Hematopoietic multipotent progenitor cell treated with erythropoietin and hydrocortisone succinate and interleukin-3 and kit ligand, for 15 days (in vitro differentiated cells): ENCODE results near the gene FFAR1.

ENCODE experiments used
- DNase-seq: peaks from one replicate; pipeline ENCODE4 v3.0.0-alpha.2; 2015; ENCODE audit warnings: low spot score

Gene FFAR1

DNA sequence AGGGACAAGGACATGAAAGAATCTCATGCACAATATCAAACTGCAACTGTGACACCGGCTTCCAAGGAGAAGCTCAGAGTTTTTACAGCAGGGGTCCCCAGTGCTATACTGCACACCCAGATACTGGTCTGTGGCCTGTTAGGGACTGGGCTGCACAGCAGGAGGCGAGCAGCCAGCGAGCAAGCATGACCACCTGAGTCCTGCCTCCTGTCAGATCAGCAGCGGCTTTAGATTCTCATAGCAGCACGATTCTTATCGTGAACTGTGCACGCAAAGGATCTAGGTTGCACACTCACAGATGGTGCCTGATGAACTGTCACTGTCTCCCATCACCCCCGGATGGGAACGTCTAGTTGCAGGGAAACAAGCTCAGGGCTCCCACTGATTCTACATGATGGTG is 31.8 kb upstream of the FFAR1 start:
- no peak for DNase-seq

DNA sequence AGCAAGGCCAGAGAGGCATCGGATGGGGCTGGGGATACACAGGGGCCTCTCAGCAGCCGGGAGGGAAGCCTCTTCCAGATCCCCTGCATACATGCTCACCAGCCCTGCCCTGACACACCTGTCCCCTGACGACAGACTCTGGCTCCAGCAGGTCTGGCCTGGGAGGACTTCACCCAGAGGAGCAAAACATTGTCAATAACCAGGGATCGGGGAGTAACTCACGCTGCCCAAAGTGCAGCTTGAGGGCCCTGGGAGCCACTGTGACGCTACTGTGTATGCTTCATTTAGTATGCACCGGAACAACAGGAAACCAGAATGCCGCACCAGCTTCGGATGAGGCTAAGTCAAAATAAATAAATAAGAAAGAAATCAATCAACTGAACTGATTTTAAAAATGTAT is 31.1 kb upstream of the FFAR1 start:
- no peak for DNase-seq

DNA sequence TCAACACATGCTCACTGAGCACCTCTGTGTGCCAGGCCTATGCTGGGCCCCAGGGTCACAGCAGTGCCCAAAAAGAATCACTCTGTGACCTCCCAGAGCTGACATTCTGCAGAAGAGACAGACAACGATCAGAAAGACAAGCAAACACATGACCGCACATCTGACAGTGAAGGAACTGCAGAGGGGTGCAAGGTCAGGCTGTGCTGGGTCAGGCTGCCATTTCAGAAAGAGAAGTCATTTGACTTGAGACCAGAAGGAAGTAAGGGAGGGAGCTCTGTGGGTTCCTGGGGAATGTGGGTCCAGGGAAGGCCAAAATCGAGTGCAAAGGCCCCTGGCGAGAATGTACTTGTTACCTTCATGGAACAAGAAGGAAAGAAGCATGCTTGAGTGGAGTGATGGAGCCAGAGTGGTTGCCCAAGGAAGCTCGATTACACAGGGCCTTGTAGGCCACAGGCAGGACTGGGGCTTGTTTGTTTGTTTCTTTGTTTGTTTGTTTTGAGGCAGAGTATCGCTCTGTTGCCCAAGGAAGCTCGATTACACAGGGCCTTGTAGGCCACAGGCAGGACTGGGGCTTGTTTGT is 30.1 kb upstream of the FFAR1 start:
- no peak for DNase-seq

DNA sequence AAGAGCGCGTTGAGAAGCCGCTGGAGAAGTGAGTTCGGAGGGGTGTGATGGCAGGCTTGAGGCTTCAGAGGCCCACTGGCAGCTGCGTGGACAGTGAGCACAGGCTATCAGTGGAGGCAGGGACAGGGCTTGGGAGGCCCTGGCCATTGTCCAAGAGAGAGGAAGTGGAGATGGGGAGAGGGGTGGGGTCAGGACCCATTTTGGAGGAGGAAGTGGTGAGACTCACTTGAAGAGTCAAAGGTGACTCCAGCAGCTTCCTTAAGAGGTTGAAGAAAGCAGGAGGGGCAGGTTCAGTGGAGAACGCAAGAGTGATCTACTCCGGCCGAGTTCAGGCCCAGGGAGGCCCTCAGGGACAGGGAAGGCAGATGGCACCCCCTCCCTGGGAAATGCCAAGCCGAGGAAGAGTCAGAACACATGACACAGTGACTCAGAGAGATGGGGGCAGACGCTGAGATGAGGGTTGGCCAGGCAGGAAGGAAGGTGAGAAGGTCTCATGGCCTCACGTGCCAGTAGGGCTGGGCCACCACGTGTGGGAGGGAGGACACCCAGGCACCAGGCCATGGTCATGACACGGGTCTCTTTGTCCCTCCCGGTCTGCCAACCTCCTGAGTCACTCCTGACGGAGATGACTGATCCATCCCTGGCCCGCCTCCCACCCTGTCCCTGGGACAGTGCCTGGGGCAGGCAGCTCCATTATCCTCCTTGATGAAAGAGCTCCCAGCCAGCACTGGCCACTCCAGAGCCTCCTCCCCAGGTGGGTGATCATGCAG is 28.8 kb upstream of the FFAR1 start:
- no peak for DNase-seq

DNA sequence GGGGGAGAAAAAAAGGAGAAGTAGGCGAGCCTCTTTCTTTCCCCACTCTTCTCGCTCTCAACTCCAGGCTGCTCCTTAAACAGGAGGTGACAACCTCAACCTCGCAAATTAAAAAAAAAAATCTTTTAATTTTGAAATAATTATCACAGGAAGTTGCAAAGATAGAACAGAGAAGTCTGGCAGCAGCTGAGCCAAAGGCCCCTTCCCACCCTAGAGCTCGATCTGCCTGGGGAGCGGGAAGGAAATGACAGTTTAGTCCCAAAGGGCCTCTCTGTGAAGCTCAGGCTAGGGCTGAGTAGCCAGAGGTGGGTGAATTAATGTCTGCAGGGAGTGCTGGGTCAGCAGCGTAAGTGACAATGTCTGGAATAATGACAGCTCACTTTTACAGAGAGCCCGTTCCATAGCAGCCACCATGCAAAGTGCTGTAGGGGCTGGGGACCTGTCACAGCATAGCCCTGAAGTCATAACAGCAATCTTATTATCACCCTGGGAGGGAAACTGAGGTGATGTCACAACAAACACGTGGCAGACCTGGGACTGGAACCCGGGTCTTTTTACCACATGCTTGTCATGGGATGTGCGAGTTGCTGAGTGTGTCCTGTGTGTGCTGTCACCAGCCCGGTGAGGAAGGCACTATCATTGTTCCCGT is 27.5 kb upstream of the FFAR1 start:
- no peak for DNase-seq

DNA sequence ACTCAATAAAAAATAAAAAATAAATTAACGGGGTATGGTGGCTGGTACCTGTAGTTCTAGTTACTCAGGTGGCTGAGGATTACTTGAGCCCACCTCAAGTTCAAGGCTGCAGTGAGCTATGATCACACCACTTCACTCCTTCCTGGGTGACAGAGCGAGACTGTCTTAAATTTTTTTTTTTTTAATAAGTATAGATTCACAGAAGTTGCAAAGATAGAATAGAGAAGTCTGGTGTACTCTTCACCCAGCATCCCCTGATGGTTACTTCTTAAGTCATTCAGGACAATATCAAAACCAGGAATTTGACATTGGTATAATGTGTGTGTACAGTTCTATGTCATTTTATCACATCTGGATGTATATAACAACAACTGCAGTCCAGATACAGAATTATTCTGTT is 26.4 kb upstream of the FFAR1 start:
- DNase-seq = no peak

DNA sequence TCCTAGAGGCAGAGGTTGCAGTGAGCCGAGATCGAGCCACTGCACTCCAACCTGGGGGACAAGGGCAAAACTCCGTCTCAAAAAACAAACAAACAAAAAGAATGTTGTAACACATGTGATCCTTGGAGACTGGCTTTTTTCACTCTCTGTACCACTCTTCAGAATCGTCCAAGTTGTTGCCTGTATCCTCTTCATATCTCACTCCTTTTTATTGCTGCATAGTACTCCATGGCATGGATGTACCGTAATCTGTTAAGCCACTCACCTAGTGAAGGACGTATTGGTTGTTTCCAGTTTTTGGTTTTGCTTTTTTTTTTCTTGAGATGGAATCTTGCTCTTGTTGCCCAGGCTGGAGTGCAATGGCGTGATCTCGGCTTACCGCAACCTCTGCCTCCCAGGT is 25.7 kb upstream of the FFAR1 start:
- no peak for DNase-seq

DNA sequence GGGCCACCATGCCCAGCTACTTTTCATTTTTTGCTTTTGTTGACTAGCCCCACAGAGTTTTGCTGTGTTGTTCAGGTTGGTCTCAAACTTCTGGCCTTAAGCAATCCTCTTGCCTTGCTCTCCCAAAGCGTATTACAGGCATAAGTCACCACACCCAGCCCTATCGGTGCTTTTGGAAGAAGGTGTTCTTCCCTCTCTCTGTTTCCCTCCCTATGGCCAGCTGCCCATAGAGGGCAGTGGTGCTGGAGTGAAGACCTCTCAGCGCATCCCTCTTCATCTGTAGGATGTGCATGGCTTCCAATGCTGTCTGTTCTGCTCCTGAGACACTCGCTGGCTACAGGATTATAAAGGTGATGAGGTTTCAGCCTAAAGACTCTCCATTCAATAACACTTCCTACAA is 20.1 kb upstream of the FFAR1 start:
- DNase-seq = no peak

DNA sequence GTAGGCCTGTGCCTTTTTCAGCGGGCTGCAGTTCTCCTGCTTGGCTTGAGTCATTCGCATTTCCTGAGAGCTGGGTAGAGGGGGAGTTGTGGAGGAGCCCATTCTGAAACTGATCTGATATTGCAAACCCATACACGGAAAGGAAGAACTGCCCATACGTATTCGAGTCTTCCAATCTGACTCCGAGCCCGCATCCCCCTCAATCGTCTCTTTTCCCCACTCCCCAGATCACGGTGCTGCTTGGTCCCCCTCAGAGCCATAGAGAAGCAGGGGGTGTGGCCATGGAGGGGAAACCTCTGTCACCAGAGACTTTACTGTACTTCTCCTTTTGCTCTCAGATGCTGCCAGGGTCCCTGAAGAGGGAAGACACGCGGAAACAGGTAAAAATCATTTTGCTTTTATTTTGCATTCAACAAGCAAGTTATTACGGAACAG is 18.8 kb upstream of the FFAR1 start, which contains the start of gene CD22:
Gene CD22, plus strand, starts transcription at position 337 of the 435 bp plus-strand sequence. CDS start 2,854 bp downstream, outside the sequence.
- no peak for DNase-seq

DNA sequence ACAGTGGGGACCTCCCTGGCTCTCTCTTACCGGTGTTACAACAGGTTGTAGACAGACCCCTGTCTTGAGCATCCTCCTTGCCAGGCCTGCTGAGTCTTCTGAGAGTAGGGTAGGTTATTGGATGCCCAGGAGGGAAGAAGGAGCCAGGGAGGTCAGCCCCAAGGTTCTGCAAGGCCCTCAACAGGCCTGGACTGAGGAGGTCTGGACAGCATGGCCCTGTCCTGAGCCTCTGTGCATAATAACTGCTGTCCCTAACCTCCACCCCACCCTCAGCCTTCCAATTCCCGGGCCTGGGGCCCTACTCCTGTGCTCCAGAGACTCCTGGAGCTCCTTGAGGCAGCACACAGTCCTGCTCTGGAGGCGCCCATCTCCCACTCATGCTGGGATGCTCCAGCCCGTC is 18.4 kb upstream of the FFAR1 start:
- DNase-seq = no peak

DNA sequence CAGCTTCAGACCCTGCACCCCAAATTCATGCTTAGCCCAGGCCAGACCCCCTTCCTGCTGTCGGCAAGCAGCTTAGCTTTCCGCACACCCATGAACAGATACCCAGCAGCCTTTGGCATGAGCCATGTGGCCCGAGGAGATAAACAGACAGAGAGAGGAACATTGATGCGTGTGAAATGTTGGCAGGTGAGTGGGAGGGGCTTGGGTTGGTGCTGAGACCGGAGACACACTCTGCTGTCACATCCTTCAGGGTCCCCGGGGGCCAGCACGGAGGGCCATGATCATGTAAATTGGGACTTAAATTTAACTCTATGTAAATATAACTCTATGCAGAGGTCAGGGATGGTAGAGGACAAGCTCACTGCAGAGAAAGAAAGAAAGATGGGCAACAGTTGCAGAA is 17.2 kb upstream of the FFAR1 start:
- no peak for DNase-seq

DNA sequence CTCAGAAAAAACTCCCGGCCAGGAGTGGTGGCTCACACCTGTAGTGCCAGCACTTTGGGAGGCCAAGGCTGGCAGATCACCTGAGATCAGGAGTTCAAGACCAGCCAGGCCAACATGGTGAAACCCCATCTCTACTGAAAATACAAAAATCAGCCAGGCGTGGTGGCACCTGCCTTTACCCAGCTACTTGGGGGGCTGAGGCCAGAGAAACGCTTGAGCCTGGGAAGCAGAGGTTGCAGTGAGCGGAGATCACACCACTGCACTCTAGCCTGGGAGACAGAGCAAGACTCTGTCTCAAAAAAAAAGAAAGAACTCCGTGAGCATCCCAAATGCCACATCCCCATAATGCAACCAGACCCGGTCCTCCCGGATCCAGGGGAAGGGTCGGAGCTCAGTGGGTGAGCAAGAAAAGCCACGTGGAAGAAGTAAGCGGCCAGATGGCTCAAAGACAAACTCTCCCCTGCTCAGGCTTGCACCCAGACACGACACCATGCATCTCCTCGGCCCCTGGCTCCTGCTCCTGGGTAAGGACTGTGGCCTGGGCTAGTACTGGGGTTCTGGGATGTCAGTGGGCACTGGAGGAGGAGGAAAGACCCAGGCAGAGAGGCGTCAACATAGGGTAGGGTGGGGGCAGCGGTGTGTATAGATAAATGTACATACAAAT is 16.0 kb upstream of the FFAR1 start:
- DNase-seq = no peak

DNA sequence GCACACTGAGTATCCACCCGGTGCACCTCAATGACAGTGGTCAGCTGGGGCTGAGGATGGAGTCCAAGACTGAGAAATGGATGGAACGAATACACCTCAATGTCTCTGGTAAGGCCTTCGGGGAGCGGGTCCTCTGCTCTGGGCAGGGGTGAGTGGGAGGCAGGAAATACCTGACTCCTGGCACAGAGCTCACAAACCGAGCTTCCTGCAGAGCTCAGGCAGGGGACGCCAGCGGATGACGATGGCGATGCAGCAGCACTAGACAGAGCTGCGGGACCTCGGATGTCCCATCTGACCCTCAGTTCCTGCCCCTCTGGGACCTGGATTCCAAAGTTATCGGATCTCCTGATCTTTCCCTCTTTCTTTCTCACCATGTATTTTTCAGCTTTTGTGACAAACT is 14.9 kb upstream of the FFAR1 start:
- no peak for DNase-seq

DNA sequence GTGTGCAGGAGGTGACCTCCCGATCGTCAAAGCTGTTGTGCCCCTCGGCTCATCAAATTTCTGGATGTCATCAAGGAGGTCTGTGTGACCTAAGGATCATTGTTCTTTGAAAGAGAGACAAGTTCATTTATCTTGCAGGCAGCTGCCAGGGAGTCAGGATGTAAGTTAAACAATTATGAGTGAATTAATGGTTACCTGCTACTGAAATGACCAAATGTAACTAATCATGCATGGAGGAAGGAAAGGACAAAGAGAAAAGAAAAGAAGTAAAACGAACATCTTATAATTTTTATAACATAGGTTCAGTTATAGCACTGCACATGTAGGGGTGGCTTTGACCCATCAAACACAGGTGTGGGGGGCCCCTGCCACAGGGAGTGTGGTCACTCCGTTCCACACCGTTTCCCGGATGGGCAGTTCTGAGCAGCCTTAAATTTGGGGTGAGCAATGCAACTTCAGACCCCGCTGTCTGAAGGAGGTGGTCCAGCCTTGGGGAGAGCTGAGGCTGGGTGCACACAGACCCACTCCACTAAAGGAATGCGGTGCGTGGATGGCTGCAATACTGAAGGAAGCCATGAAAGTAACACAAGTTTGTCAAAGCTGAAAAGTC is 13.5 kb upstream of the FFAR1 start:
- no peak for DNase-seq

DNA sequence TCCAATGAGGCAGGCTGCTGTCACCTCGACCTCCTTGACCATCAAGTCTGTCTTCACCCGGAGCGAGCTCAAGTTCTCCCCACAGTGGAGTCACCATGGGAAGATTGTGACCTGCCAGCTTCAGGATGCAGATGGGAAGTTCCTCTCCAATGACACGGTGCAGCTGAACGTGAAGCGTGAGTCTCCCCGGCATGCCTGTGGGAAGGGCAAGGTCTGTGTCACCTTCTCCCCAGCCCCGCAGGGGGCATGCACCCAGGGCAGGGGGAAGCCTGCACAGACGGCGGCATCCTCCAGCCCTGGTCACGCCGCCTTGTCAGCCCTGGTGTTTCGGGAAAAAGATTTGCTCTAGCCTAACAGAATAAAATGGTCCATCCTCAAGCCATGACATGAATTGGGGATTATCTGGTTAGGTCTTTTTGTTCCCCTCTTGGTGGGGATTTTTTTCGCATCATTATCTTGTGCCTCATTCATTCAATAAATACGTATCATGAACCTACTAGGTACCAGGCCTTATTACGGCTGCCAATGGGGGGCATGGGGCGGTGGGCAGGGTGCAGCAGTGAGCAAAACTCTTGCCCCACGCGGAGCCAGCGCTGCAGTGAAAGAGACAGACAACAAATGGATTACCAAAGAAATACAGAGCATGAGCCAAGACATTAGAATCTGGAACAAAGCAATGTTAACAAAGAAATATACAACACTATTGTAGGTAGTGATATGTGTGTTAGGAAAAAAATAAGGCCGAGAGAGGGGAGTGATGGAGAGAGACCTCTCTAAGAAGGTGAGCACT is 11.3 kb upstream of the FFAR1 start:
- no peak for DNase-seq

DNA sequence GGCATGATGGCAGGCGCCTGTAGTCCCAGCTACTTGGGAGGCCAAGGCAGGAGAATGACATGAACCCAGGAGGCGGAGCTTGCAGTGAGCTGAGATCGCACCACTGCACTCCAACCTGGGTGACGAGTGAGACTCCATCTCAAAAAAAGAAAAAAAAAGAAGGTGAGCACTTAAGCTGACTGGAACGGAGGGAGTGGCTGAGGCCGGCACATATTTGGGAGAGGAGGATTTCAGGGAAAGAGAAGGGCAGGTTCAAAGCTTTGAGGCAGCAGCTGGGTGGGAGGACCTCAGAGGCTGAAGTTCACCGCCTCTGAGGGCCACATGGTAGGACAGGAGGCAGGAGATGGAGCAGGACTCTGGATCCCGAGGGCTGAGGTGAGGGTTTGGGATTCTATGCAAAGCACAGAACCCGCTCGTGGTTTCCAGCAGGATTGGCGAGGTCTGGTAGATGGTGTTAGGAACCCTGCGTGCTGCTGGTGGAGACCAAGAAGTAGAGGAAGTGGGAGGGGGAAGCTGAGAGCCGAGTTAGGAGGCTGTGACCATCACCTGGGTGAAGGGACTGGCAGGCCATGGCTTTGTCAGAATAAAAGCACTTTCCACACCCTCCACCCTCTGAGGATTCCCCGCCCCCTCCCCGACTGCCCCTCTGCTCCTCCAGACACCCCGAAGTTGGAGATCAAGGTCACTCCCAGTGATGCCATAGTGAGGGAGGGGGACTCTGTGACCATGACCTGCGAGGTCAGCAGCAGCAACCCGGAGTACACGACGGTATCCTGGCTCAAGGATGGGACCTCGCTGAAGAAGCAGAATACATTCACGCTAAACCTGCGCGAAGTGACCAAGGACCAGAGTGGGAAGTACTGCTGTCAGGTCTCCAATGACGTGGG is 10.4 kb upstream of the FFAR1 start:
- no peak for DNase-seq

DNA sequence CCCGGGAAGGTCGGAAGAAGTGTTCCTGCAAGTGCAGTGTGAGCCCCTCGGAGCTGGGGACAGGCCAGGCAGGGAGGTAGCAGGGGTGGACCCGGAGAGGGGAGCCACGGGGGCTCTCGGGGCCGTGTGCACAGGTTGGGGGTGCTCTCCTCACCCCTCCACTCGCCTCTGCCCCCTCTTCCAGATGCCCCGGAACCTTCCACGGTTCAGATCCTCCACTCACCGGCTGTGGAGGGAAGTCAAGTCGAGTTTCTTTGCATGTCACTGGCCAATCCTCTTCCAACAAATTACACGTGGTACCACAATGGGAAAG is 9.8 kb upstream of the FFAR1 start:
- DNase-seq = no peak

DNA sequence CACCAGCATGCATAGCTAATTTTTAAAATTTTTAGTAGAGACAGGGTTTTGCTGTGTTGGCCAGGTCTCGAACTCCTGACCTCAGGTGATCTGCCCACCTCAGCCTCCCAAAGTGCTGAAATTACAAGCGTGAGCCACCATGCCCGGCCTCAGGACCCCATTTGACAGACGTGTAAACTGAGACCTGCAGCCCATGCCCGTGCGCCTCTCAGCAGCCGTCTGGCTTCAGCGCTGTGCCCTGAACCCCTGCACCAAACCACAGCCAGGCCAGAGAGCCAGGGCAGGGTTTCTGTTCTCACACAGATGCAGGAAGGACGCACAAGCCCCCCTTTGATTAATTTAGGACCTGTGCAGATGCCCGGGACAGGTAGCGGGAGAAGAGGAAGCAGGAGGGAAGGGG is 7.3 kb upstream of the FFAR1 start:
- no peak for DNase-seq

DNA sequence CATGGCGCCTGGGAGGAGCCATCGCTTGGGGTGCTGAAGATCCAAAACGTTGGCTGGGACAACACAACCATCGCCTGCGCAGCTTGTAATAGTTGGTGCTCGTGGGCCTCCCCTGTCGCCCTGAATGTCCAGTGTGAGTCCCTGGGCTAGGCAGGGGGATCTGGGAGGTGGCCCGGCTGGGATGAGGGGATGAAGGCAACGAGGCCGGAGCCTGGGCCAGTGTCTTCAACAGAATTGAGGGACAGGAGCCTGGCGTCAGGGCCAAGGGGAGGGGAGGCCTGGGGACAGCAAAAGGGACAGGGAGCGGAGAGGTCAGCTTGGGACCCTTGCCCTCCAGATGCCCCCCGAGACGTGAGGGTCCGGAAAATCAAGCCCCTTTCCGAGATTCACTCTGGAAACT is 6.7 kb upstream of the FFAR1 start:
- DNase-seq = no peak

DNA sequence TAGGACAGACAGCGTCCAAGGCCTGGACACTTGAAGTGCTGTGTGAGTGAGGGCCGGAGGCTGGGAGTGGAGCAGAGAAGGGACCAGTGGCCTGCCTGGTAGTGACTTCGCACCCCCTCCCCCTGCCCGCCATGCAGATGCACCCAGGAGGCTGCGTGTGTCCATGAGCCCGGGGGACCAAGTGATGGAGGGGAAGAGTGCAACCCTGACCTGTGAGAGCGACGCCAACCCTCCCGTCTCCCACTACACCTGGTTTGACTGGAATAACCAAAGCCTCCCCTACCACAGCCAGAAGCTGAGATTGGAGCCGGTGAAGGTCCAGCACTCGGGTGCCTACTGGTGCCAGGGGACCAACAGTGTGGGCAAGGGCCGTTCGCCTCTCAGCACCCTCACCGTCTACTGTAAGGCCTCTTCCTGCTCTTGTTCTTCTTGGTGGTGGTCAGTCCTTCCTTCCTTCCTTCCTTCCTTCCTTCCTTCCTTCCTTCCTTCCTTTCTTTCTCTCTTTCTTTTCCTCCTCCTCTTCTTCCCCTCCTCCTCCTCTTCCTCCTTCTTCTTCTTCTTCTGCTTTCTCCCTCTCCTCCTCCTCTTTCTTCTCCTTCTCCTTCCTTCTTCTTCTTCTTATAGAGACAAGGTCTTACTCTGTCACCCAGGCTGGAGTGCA is 6.0 kb upstream of the FFAR1 start:
- DNase-seq = no peak
